ENCODE data around the gene CLRN1.

Gene CLRN1

DNA sequence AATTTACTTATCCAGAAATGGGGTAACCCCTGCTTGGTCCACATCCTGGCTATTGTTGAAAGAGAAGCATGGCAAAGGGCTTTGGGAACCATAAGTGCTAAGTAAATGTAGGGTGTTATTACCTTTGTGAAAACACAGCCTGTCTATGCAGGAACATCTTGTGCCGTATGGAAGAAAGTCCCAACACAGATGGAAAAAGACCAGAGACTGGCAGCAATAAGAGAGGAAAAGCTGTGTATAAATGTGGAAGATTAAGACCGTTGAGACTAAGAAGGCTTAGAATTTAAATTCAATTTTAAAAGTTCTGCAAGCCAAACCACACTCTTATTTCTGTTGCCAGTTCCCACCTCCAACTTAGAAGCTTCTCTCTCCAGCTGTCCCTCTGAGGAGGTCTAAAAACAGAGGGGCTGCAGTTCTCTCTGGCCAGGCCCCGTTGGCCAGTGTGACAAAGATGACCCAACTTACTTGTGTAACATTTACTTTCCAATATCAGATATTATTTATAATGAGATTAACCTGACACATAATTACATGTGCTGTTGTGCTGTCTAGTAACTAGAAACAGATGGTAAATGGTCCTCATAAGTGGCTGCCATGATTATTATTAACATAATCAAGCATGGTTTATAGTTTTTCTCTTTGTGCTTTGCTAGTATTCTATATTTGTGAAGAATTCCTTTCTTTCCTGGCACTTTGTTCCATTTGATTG lies 74.3 kb downstream of the CLRN1 start:
- no peaks in the 10 kb centered on the region for H3K27me3 ChIP-seq (ENCODE audit: control insufficient read depth in 1 of 2, insufficient read depth in 2 of 2, low read length in 2 of 2)
- H3K36me3 ChIP-seq (ENCODE audit: control insufficient read depth in 2 of 2, insufficient read depth in 2 of 2, low read length in 2 of 2), result no peaks in the 10 kb centered on the region
- no peaks in the 10 kb centered on the region for H3K4me1 ChIP-seq (ENCODE audit: control insufficient read depth, insufficient read depth, low read length)
- no peak overlapping the region for H3K27ac ChIP-seq (ENCODE audit: low read length)
- no peak overlapping the region for H3K4me3 ChIP-seq (ENCODE audit: low read length in 2 of 2)
- no peak overlapping the region for H3K9ac ChIP-seq (ENCODE audit: low read length in 2 of 2)
- no peaks in the 10 kb centered on the region for H3K9me3 ChIP-seq (ENCODE audit: control insufficient read depth in 2 of 2, low read length in 2 of 2)

DNA sequence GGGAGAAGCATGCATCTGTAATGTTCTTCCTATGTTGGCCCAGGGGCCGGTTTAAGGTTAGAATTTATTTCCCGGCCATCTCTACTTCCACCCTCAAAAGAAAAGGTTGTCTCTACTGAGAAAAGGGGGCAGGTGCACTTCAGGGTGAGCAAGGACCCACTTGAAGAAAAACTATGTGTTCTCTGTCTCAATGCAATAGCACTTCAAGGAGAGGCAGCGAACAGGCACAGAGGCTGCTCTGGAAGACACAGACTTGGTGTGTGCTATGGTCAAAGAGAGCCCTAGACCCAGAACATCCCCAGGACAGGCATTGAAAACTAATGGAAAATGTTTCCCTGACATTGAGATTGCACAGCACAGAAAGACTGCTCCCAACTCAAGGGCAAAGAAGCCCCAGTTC lies 74.9 kb downstream of the CLRN1 start:
- Histone ChIP-seq H3K27ac (ENCODE audit: low read length) (no peak overlapping the region), H3K4me3 (ENCODE audit: low read length in 2 of 2) (no peak overlapping the region), H3K9me3 (ENCODE audit: control insufficient read depth in 2 of 2, low read length in 2 of 2) (no peaks in the 10 kb centered on the region), H3K36me3 (ENCODE audit: control insufficient read depth in 2 of 2, insufficient read depth in 2 of 2, low read length in 2 of 2) (no peaks in the 10 kb centered on the region), H3K27me3 (ENCODE audit: control insufficient read depth in 1 of 2, insufficient read depth in 2 of 2, low read length in 2 of 2) (no peaks in the 10 kb centered on the region), H3K4me1 (ENCODE audit: control insufficient read depth, insufficient read depth, low read length) (no peaks in the 10 kb centered on the region), H3K9ac (ENCODE audit: low read length in 2 of 2) (no peak overlapping the region)

DNA sequence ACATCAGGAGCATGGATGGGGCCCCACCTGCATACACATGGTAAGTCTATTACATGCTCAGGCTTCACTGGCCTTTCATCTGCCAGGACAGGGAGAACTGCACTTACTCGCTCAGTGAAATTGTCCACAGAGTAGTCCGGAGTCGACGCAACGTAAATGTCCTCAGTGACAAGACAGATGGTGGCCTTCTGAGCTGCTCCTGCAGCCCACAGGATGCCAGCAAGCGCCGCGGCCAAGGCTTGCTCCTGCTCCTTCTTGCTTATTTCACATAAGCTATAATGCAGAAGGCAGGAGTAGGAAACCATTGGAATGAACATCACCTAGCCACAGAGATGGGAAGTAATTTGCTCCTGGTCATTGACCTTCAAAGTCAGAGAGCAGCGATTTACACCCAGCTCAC lies 81.7 kb downstream of the CLRN1 start:
- Histone ChIP-seq H3K27me3 (ENCODE audit: control insufficient read depth in 1 of 2, insufficient read depth in 2 of 2, low read length in 2 of 2) (no peaks in the 10 kb centered on the region), H3K9ac (ENCODE audit: low read length in 2 of 2) (no peak overlapping the region), H3K4me3 (ENCODE audit: low read length in 2 of 2) (no peak overlapping the region), H3K36me3 (ENCODE audit: control insufficient read depth in 2 of 2, insufficient read depth in 2 of 2, low read length in 2 of 2) (no peaks in the 10 kb centered on the region), H3K9me3 (ENCODE audit: control insufficient read depth in 2 of 2, low read length in 2 of 2) (no peaks in the 10 kb centered on the region), H3K27ac (ENCODE audit: low read length) (no peak overlapping the region), H3K4me1 (ENCODE audit: control insufficient read depth, insufficient read depth, low read length) (no peaks in the 10 kb centered on the region)

DNA sequence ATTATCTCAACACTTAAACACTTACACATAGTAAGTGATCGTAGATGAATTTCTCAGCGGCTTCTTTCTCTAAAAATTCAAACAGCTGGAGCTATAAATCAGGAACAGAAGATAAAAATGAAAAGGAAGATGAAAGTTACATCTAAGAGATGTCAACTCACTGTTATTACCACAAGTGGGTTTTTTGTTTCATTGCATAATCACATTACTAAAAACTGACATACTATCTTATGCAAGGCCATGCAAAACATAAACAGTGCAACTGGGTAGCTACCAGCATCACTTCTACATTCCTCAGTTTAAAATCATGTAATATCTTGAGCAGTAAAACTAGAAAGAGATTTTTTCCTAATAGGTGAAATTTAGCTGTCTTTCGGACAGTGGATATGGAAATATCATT lies 82.2 kb downstream of the CLRN1 start:
- no peaks in the 10 kb centered on the region for H3K27me3 ChIP-seq (ENCODE audit: control insufficient read depth in 1 of 2, insufficient read depth in 2 of 2, low read length in 2 of 2)
- no peaks in the 10 kb centered on the region for H3K9me3 ChIP-seq (ENCODE audit: control insufficient read depth in 2 of 2, low read length in 2 of 2)
- H3K36me3 ChIP-seq (ENCODE audit: control insufficient read depth in 2 of 2, insufficient read depth in 2 of 2, low read length in 2 of 2), result no peaks in the 10 kb centered on the region
- no peak overlapping the region for H3K9ac ChIP-seq (ENCODE audit: low read length in 2 of 2)
- no peaks in the 10 kb centered on the region for H3K4me1 ChIP-seq (ENCODE audit: control insufficient read depth, insufficient read depth, low read length)
- no peak overlapping the region for H3K27ac ChIP-seq (ENCODE audit: low read length)
- no peak overlapping the region for H3K4me3 ChIP-seq (ENCODE audit: low read length in 2 of 2)

DNA sequence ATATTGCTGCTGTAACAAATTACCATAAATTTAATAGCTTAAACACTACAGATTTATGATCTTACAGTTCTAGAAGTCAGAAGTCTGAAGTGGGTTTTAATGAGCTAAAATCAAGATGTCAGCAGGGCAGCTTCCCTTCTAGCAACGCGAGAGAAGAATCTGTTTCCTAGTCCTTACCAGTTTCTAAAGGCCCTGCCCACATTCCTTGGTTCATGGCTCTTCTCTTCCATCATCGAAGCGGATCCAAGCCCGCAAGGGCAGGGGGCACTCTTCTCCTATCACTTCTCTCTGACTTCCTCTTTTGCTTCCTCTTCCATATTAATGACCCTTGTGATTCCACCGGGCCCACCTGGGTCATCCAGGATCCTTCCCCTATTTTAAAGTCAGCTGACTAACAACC lies 83.4 kb downstream of the CLRN1 start:
- no peak overlapping the region for H3K9ac ChIP-seq (ENCODE audit: low read length in 2 of 2)
- H3K27ac ChIP-seq (ENCODE audit: low read length), result no peak overlapping the region
- no peaks in the 10 kb centered on the region for H3K4me1 ChIP-seq (ENCODE audit: control insufficient read depth, insufficient read depth, low read length)
- H3K27me3 ChIP-seq (ENCODE audit: control insufficient read depth in 1 of 2, insufficient read depth in 2 of 2, low read length in 2 of 2), result peaks cover under 1 to 2% of the 10 kb centered on the region in 2 donors
- no peaks in the 10 kb centered on the region for H3K9me3 ChIP-seq (ENCODE audit: control insufficient read depth in 2 of 2, low read length in 2 of 2)
- H3K4me3 ChIP-seq (ENCODE audit: low read length in 2 of 2), result no peak overlapping the region
- no peaks in the 10 kb centered on the region for H3K36me3 ChIP-seq (ENCODE audit: control insufficient read depth in 2 of 2, insufficient read depth in 2 of 2, low read length in 2 of 2)

DNA sequence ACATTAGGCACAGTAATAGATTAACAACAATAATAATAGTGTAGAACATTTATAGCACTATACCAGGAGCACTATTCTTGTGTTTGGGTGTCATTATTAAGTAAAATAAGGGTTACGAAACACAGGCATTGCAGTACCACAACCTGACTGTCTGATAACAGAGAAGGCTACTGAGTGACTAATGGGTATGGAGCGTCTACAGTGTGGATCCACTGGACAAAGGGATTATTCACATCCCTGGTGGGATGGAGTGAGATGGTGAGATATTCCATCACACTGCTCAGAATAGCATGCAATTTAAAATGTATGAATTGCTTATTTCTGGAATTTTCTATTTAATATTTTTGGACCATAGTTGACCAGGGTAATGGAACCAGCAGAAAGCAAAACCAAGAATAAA lies 85.5 kb downstream of the CLRN1 start:
- peaks cover 2% of the 10 kb centered on the region in 2 donors for H3K27me3 ChIP-seq (ENCODE audit: control insufficient read depth in 1 of 2, insufficient read depth in 2 of 2, low read length in 2 of 2)
- no peaks in the 10 kb centered on the region for H3K36me3 ChIP-seq (ENCODE audit: control insufficient read depth in 2 of 2, insufficient read depth in 2 of 2, low read length in 2 of 2)
- no peaks in the 10 kb centered on the region for H3K4me1 ChIP-seq (ENCODE audit: control insufficient read depth, insufficient read depth, low read length)
- H3K27ac ChIP-seq (ENCODE audit: low read length), result no peak overlapping the region
- H3K4me3 ChIP-seq (ENCODE audit: low read length in 2 of 2), result no peak overlapping the region
- no peak overlapping the region for H3K9ac ChIP-seq (ENCODE audit: low read length in 2 of 2)
- H3K9me3 ChIP-seq (ENCODE audit: control insufficient read depth in 2 of 2, low read length in 2 of 2), result no peaks in the 10 kb centered on the region

DNA sequence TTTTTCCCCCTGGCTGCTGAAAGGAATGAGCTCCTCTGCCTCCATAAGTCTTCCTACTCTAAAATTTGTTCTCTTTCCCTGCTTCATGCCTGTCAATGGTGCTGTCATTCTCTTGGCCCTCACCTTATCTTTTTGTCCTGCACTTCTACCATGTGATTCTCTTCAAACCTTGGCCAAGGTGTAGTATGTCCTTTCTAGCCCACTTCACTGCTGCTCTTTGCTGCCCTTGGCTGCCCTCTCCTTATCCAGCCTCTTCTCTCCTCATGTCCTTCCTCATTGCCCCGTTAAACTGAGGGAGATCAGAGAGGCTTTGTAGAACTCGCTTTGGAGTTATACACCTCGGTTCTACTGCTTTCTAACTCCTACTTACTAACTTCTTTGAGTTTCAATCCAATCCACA lies 87.0 kb downstream of the CLRN1 start:
- no peak overlapping the region for H3K4me3 ChIP-seq (ENCODE audit: low read length in 2 of 2)
- no peak overlapping the region for H3K9ac ChIP-seq (ENCODE audit: low read length in 2 of 2)
- H3K36me3 ChIP-seq (ENCODE audit: control insufficient read depth in 2 of 2, insufficient read depth in 2 of 2, low read length in 2 of 2), result no peaks in the 10 kb centered on the region
- no peaks in the 10 kb centered on the region for H3K4me1 ChIP-seq (ENCODE audit: control insufficient read depth, insufficient read depth, low read length)
- no peak overlapping the region for H3K27ac ChIP-seq (ENCODE audit: low read length)
- peaks cover 2% of the 10 kb centered on the region in 2 donors for H3K27me3 ChIP-seq (ENCODE audit: control insufficient read depth in 1 of 2, insufficient read depth in 2 of 2, low read length in 2 of 2)
- no peaks in the 10 kb centered on the region for H3K9me3 ChIP-seq (ENCODE audit: control insufficient read depth in 2 of 2, low read length in 2 of 2)

DNA sequence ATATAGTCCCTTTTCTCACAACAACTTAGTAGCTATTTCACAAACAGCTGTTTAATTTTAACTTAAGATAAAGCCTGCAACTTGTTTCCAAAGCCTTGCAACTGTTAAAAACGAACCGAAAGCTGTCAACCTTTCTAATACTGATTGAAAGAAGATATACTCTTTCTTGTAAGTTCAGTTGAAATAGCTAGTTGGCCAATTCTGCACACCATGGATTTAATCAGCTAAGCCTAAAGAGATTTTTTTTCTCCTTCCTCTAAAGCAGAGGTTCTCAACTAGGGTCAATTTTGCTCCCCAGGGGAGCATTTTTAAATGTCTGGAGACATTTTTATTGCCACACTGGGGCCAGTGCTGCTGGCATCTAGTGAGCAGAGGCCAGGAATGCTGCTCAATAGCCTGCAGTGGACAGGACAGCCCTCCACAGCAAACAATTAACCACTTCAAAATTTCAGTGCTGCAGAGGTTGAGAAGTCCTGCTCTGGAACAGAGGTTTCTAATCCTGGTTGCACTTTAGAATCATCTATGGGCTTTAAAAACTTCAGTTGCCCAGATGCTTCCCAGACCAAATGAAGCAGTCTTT lies 93.4 kb downstream of the CLRN1 start:
- no peaks in the 10 kb centered on the region for H3K9me3 ChIP-seq (ENCODE audit: control insufficient read depth in 2 of 2, low read length in 2 of 2)
- no peak overlapping the region for H3K4me3 ChIP-seq (ENCODE audit: low read length in 2 of 2)
- peaks cover 0 to 1% of the 10 kb centered on the region in 2 donors for H3K27me3 ChIP-seq (ENCODE audit: control insufficient read depth in 1 of 2, insufficient read depth in 2 of 2, low read length in 2 of 2)
- peaks cover 5% of the 10 kb centered on the region for H3K4me1 ChIP-seq (ENCODE audit: control insufficient read depth, insufficient read depth, low read length)
- H3K27ac ChIP-seq (ENCODE audit: low read length), result no peak overlapping the region
- no peak overlapping the region for H3K9ac ChIP-seq (ENCODE audit: low read length in 2 of 2)
- H3K36me3 ChIP-seq (ENCODE audit: control insufficient read depth in 2 of 2, insufficient read depth in 2 of 2, low read length in 2 of 2), result no peaks in the 10 kb centered on the region

DNA sequence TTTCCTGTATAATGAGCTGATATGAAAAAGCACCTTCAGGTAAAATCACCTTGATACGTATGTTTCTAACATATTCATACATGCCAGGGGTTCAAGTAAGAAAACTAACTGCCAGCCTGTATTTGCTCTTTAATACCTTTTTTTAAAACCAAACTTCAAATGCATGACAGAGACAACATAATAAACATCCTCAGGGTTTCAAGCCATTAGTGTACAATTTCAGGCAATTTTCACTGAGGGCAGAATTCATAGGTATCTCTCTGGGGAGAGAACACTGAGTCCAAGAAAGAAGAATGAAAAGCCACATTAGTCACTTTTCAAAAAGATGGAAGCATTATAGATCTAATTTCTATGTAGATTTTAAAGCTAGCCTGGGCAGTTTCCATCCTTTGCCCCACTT lies 94.2 kb downstream of the CLRN1 start:
- H3K27ac ChIP-seq (ENCODE audit: low read length), result no peak overlapping the region
- no peak overlapping the region for H3K4me3 ChIP-seq (ENCODE audit: low read length in 2 of 2)
- H3K36me3 ChIP-seq (ENCODE audit: control insufficient read depth in 2 of 2, insufficient read depth in 2 of 2, low read length in 2 of 2), result no peaks in the 10 kb centered on the region
- H3K9ac ChIP-seq (ENCODE audit: low read length in 2 of 2), result no peak overlapping the region
- peaks cover 5% of the 10 kb centered on the region for H3K4me1 ChIP-seq (ENCODE audit: control insufficient read depth, insufficient read depth, low read length)
- no peaks in the 10 kb centered on the region for H3K9me3 ChIP-seq (ENCODE audit: control insufficient read depth in 2 of 2, low read length in 2 of 2)
- no peaks in the 10 kb centered on the region for H3K27me3 ChIP-seq (ENCODE audit: control insufficient read depth in 1 of 2, insufficient read depth in 2 of 2, low read length in 2 of 2)

DNA sequence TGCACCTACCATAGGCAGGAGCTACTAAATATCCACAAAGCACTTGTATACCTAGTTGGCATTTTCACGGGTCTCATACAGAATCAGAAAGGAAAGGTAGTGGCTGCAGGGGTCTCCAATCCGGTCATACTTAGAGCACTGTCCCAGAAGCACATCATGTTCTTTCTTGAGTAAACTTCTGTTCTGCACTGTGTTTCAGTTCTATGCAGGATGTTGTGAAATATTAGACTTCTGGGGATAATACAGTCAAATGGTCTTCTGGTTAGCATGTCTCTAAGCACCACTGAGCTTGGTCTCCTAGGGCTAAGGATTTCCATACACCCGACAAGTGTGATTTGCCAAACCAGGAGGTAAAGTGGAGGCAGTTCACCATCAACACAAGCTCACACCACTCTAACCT lies 95.2 kb downstream of the CLRN1 start:
- Histone ChIP-seq H3K4me3 (ENCODE audit: low read length in 2 of 2) (no peak overlapping the region), H3K9me3 (ENCODE audit: control insufficient read depth in 2 of 2, low read length in 2 of 2) (no peaks in the 10 kb centered on the region), H3K4me1 (ENCODE audit: control insufficient read depth, insufficient read depth, low read length) (peaks cover 5% of the 10 kb centered on the region), H3K36me3 (ENCODE audit: control insufficient read depth in 2 of 2, insufficient read depth in 2 of 2, low read length in 2 of 2) (no peaks in the 10 kb centered on the region), H3K27me3 (ENCODE audit: control insufficient read depth in 1 of 2, insufficient read depth in 2 of 2, low read length in 2 of 2) (no peaks in the 10 kb centered on the region), H3K27ac (ENCODE audit: low read length) (no peak overlapping the region), H3K9ac (ENCODE audit: low read length in 2 of 2) (no peak overlapping the region)

DNA sequence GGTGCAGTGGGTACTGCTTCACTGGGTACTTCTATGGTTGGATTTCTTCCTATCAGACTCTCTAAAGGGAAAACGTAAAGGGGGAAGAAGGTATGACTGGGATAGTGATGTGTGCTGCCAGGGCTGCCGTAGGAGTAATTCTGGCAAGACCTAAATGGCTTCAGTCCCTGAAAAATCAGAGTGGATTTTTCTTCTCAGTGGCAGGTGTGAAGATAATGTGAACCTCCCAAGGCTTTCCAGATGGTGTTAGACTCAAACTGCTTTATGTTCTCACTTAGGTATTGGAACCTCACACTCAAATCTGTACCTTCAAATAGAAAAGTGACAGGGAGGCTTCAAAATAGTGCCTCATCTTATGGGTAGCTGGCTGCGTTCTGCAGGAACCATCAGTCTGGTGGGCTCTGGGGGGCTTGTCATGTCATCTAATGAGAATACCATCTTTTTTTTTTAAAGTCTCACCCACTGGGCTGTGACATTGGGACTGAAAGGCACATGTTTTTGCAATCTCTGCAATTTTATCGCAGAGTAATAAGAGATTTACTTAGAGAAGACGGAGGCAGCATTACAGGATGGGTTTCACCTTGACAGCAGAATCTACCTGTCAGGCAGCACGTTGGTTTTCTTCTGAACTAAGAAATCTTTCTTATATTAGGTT lies 95.8 kb downstream of the CLRN1 start:
- Histone ChIP-seq H3K9ac (ENCODE audit: low read length in 2 of 2) (no peak overlapping the region), H3K27ac (ENCODE audit: low read length) (no peak overlapping the region), H3K36me3 (ENCODE audit: control insufficient read depth in 2 of 2, insufficient read depth in 2 of 2, low read length in 2 of 2) (no peaks in the 10 kb centered on the region), H3K4me1 (ENCODE audit: control insufficient read depth, insufficient read depth, low read length) (peaks cover 5% of the 10 kb centered on the region), H3K9me3 (ENCODE audit: control insufficient read depth in 2 of 2, low read length in 2 of 2) (no peaks in the 10 kb centered on the region), H3K27me3 (ENCODE audit: control insufficient read depth in 1 of 2, insufficient read depth in 2 of 2, low read length in 2 of 2) (no peaks in the 10 kb centered on the region), H3K4me3 (ENCODE audit: low read length in 2 of 2) (no peak overlapping the region)
